CD4-positive, alpha-beta T cell (primary cell): ENCODE data around the gene CD40LG. TPM values are rescaled to one million over a fixed set of nuclear protein-coding genes. Genes with fewer than 3 reads are reported as not detected.

Source experiments
- ATAC-seq: fragments of 200-7000 bp; cut with Tn5 transposase; one replicate; pipeline ENCODE4 v1.10.0; 2022; ENCODE audit warnings: mild to moderate bottlenecking; ENCODE audit not compliant: poor library complexity
- CTCF ChIA-PET: fragments of 350-600 bp; sonication (Branson Sonifier 250); formaldehyde crosslinking; loops from one replicate; lab custom pipeline; 2021; ENCODE audit warnings: antibody characterized with exemption, inconsistent platforms; lab: Charles Lee
- POLR2A ChIA-PET: fragments of 350-600 bp; sonication (Branson Sonifier 250); formaldehyde crosslinking; loops from one replicate; lab custom pipeline; 2021; ENCODE audit warnings: antibody characterized with exemption, inconsistent platforms; lab: Charles Lee
- DNase-seq, 14 experiments: peaks; one replicate each; pipeline ENCODE4 v3.0.0-alpha.2; 2013 to 2020; ENCODE audit warnings: mixed read lengths in 2 of 14
- H3K27ac ChIP-seq, 2 donors: one replicate each; pipeline versions ENCODE4 v1.5.1 to v1.7.0; 2013; ENCODE audit warnings: low read length in 2 of 2, low read depth in 1 of 2, mild to moderate bottlenecking in 1 of 2
- H3K27me3 ChIP-seq, 2 experiments: 1 replicate in 1 of 2; 2 replicates in 1 of 2; pipeline versions ENCODE4 v1.6.1 to v1.7.0; 2013; ENCODE audit warnings: low read length in 2 of 2, control low read depth in 1 of 2, mild to moderate bottlenecking in 1 of 2, moderate library complexity in 1 of 2; ENCODE audit not compliant: insufficient read depth in 2 of 2, control insufficient read depth in 1 of 2
- H3K36me3 ChIP-seq: one replicate; pipeline ENCODE4 v1.6.1; 2013; ENCODE audit warnings: low read length, control low read depth; ENCODE audit not compliant: insufficient read depth
- H3K4me1 ChIP-seq: one replicate; pipeline ENCODE4 v1.6.1; 2013; ENCODE audit warnings: low read length, control low read depth; ENCODE audit not compliant: insufficient read depth
- H3K4me3 ChIP-seq: one replicate; pipeline ENCODE4 v1.5.1; 2013; ENCODE audit warnings: mild to moderate bottlenecking, low read length, moderate library complexity
- H3K9me3 ChIP-seq, 2 experiments: 1 replicate in 1 of 2; 2 replicates in 1 of 2; pipeline versions ENCODE4 v1.6.1 to v1.7.0; 2013; ENCODE audit warnings: low read length in 2 of 2, mild to moderate bottlenecking in 2 of 2, control low read depth in 1 of 2, moderate library complexity in 1 of 2; ENCODE audit not compliant: control insufficient read depth in 1 of 2, insufficient read depth in 1 of 2
- H3K27ac Mint-ChIP-seq: one replicate; pipeline ENCODE4 v1.8.0; 2020; ENCODE audit warnings: mixed read lengths
- H3K27me3 Mint-ChIP-seq: one replicate; pipeline ENCODE4 v1.8.0; 2021; ENCODE audit warnings: mixed read lengths
- H3K36me3 Mint-ChIP-seq: one replicate; pipeline ENCODE4 v1.8.0; 2021; ENCODE audit warnings: low read depth, mixed read lengths
- H3K4me1 Mint-ChIP-seq: one replicate; pipeline ENCODE4 v1.8.0; 2021; ENCODE audit warnings: low read depth, mixed read lengths
- H3K4me3 Mint-ChIP-seq: one replicate; pipeline ENCODE4 v1.8.0; 2020; ENCODE audit warnings: mild to moderate bottlenecking, mixed read lengths
- H3K9me3 Mint-ChIP-seq: one replicate; pipeline ENCODE4 v1.8.0; 2020; ENCODE audit warnings: mixed read lengths
- CTCF ChIP-seq: fragments of 200-600 bp; IDR thresholded peaks from one replicate; pipeline ENCODE4 v1.8.0; 2022; ENCODE audit warnings: antibody characterized with exemption, mild to moderate bottlenecking
- intact Hi-C, 2 experiments: fragments of 100-400 bp; cut with DNase I in 1 of 2; cut with micrococcal nuclease in 1 of 2; formaldehyde crosslinking; loops; one replicate each; pipeline versions ENCODE4 v1.15.1 to v1.9.0; 2023 to 2025; cut with DNase I, micrococcal nuclease
- total RNA-seq, 174 experiments: library from RNA in 2 of 174; stranded (reverse) in 2 of 174; gene quantifications; one replicate each; pipeline ENCODE4 v1.2.3 and lab custom pipeline; 2021 to 2026

CD40LG gene
- total RNA-seq, 2 experiments from 2014 or later = 44.7 to 47.6 TPM

- Mint-ChIP-seq H3K9me3 (no peaks in the 10 kb centered on the region), H3K36me3 (peaks cover 68% of the 10 kb centered on the region), H3K27me3 (no peaks in the 10 kb centered on the region), H3K4me1 (peaks cover 25% of the 10 kb centered on the region), H3K27ac (peak overlapping the region; percentile 83), H3K4me3 (no peak overlapping the region)
- intact Hi-C loops = loop anchor here (1.0 to 10.0 kb wide), 2 partner anchors 100 to 194 kb away; no protein-coding TSS in a partner anchor
- no peak overlapping the region for H3K4me3 ChIP-seq
- ATAC-seq = peak; percentile 75
- H3K4me1 ChIP-seq = peaks cover 21% of the 10 kb centered on the region
- H3K36me3 ChIP-seq = peaks cover 49% of the 10 kb centered on the region
- no peaks in the 10 kb centered on the region for H3K9me3 ChIP-seq
- TF ChIP-seq CTCF = peak; percentile 41
- peak in 3 of 14 experiments; percentile 38 to 51 (median 49) for DNase-seq
- no peaks in the 10 kb centered on the region for H3K27me3 ChIP-seq
- ChIA-PET CTCF (interaction anchor here (0.6 to 1.6 kb wide), 12 partner anchors 12 to 217 kb away, joined by 3 to 7 read pairs (median 4); partner anchors contain the start of gene RBMX), POLR2A (interaction anchor here (1.0 to 1.8 kb wide), 2 partner anchors 14 to 172 kb away, joined by 3 to 4 read pairs; partner anchors contain the start of gene RBMX)
- no peak overlapping the region for H3K27ac ChIP-seq
Observed at GRCh38 chrX:136708348-136708747, 60.4 kb downstream of the CD40LG start.

Other genes starting within 250 kb of the CD40LG start
- not detected for gene BRS3, start 160.2 kb upstream of the CD40LG start, total RNA-seq
- 10 to 100 TPM; 28.3 to 31.1 TPM for gene HTATSF1, start 150.6 kb upstream of the CD40LG start, total RNA-seq
- not detected for gene VGLL1, start 115.9 kb upstream of the CD40LG start, total RNA-seq
- gene ARHGEF6, start 132.8 kb downstream of the CD40LG start, total RNA-seq = 10 to 100 TPM; 43.3 to 45.3 TPM
- 100 to 1,000 TPM; 310 to 317 TPM for gene RBMX, start 232.6 kb downstream of the CD40LG start, total RNA-seq